IPS-NIHi11 (cell line): ENCODE results near the gene RAB3IL1.
"Not testable (repeated sequence)": the region's sequence is repeated elsewhere in the genome, so short reads cannot be mapped to it uniquely, and the experiment has no call there.

Source experiments
- DNase-seq: peaks from one replicate; pipeline ENCODE4 v3.0.0; 2012; ENCODE audit warnings: mixed read lengths, low spot score

The RAB3IL1 gene

GRCh38 chr11:61953632-61954031 is 36.3 kb upstream of the RAB3IL1 start:
- not testable (repeated sequence) for DNase-seq

DNA sequence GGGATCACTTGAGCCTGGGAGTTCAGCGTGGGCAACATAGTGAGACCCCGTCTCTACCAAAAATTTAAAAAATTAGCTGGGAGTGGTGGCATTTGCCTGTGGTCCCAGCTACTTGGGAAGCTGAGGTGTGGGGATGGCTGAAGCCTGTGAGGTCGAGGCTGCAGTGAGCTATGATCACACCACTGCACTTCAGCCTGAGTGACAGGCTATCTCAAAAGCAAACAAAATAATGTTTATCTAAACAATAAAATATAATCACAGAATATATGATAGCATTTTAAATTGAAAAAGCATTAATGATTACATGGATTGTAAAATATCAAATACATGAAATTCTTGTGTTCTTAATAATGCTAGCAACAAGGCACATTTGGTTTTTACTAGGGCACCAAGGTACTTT is 35.5 kb upstream of the RAB3IL1 start:
- DNase-seq, result no peak

DNA sequence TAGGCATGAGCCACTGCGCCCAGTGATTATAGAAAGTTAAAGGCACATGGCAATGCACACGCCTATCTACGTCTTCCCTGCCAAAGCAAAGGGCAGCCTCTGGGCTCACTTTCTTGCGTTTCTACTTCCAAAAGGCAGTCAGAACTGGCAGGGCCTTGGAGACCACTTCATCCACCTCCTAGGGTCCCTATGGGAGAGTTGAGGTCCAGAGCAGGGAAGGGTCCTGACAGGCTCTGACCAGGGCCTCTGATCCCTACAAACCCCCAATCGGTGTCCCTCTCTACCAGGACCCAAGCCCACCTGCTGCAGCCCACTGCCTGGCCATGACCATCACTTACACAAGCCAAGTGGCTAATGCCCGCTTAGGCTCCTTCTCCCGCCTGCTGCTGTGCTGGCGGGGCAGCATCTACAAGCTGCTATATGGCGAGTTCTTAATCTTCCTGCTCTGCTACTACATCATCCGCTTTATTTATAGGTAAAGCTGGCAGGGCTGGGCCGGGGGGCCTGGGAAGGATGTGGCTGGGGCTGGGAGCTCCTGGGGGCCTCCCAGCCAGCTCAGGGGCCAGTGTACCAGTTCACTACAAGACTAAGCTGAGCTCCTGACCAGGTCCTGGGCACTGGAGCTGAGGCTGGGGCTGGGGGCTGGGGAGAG is 34.2 kb upstream of the RAB3IL1 start:
- DNase-seq, result no peak

DNA sequence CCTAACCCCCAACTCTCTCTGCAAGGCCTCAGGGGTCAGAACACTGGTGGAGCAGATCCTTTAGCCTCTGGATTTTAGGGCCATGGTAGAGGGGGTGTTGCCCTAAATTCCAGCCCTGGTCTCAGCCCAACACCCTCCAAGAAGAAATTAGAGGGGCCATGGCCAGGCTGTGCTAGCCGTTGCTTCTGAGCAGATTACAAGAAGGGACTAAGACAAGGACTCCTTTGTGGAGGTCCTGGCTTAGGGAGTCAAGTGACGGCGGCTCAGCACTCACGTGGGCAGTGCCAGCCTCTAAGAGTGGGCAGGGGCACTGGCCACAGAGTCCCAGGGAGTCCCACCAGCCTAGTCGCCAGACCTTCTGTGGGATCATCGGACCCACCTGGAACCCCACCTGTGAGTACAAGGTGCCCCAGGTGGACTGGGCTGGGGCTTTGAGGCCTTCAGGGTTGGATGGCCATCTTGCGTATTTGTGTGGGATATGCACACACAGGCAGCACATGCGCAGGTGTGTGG is 32.7 kb upstream of the RAB3IL1 start, which contains the start of gene BEST1:
TSS of gene BEST1 (plus strand) at position 317 of the 513 bp plus-strand sequence. CDS start 1,456 bp downstream, outside the sequence.
- DNase-seq, result no peak

- peak; percentile 94 for DNase-seq
Observed at GRCh38 chr11:61949169-61950034, 32.0 kb upstream of the RAB3IL1 start.

DNA sequence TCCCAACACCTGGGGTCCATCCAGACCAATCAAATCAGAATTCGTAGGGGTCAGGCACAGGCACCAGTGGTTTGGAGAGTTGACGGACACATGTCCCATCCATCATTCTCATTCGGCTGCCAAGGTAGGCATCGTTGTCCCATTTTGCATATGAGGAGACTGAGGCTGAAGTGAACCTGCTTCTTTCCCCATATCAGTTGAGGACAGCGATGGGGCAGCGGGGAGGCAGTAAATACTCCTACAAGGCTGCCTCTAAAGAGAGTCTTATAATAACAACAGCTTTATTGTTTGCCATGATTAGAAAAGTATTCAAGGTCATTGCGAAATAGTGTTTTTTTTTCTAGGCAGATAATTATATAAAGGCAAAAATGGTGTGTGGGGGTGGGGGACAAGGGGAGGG is 31.1 kb upstream of the RAB3IL1 start:
- DNase-seq, result no peak

GRCh38 chr11:61947486-61948210 is 30.3 kb upstream of the RAB3IL1 start:
- DNase-seq, result peak; percentile 93

DNA sequence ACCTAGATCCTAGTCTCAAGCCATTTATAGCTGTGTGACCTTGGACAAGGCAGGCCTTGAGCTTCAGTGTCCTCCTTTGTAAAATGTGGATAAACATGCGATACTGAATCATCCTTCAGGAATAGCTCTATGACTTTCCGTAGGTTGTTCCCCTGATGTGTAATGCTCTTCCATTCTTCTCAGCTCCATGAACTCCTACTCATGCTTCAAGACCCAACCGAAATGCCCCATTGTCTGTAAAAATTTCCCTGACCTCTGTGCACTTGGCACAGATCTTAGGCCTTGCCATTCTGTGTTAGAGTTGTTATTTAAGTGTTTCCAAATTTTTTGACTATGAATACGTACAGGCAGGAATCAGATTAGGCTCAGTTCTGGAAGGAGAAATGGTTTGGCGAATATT is 29.5 kb upstream of the RAB3IL1 start:
- no peak for DNase-seq

GRCh38 chr11:61945191-61945590 is 27.8 kb upstream of the RAB3IL1 start:
- no peak for DNase-seq

GRCh38 chr11:61940466-61940865 is 23.1 kb upstream of the RAB3IL1 start:
- DNase-seq, result no peak

DNA sequence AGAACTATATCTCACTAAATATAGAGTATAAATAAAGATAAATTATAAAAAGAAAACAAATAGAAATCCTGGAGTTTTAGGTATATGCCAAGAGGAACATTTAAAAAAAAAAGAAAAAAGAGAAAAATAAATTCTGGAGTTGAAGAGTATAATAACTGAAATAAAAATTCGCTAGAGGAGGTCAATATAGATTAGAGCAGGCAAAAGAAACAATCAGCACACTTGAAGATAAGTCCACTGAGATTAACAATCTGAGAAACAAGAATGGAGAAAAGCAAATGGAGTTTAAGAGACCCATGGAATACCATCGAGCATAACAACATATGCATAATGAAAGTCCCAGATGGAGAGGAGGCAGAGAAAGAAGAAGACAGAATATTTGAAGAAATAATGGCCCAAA is 18.5 kb upstream of the RAB3IL1 start:
- DNase-seq, result no peak

DNA sequence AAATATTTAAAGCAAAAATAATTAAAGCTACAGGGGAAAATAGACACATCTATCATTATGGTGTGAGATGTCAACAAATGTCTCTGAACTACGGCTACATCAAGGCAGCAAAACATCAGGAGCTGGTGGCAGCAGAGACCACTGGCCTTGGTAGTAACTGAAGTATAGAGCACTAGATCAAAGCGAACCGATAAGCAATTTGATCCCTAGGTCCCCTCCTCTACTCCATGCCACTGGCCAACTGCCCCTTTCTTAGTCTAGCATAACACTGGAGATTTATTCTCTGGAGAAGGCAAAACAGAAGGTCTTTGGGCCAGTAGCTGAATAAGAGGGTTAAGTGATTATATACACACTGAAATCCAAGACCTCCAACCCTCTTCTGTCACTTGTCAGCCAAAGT is 13.6 kb upstream of the RAB3IL1 start:
- DNase-seq, result no peak

DNA sequence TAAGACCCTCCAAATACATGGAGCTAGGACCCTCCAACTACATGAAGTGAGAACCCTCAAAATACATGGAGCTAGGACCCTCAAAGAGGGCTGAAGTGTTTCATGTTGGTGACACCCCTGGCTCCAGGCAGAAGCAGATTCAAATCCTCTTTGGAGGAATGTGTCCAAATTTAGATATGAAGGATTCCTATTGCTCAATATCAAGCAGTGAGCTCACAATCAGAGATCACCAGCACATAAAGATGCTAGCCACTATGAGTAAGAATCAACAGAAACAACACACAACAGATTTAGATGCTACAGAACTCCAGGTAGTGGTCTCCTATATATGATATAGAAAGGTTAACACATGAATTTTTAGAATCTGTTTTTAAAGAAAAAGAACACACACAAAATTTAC is 11.2 kb upstream of the RAB3IL1 start:
- DNase-seq, result no peak

DNA sequence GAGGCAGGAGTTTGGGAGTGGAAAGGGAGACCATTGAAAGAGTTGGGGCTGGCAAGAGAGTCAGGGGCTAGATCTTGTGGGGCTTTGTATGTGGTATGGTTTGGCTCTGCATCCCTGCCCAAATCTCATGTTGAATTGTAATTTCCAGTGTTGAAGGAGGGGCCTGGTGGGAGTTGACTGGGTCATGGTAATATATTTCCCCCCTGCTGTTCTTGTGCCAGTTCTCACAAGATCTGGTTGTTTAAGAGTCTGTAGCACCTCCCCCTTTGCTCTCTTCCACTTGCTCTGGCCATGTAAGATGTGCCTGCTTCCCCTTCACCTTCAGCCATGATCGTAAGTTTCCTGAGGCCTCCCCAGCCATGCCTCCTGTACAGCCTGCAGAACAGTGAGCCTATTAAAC is 10.1 kb upstream of the RAB3IL1 start:
- DNase-seq, result no peak

GRCh38 chr11:61926235-61926634 is 8.9 kb upstream of the RAB3IL1 start:
- no peak for DNase-seq

- no peak for DNase-seq
Observed at GRCh38 chr11:61925736-61926135, 8.4 kb upstream of the RAB3IL1 start.

DNA sequence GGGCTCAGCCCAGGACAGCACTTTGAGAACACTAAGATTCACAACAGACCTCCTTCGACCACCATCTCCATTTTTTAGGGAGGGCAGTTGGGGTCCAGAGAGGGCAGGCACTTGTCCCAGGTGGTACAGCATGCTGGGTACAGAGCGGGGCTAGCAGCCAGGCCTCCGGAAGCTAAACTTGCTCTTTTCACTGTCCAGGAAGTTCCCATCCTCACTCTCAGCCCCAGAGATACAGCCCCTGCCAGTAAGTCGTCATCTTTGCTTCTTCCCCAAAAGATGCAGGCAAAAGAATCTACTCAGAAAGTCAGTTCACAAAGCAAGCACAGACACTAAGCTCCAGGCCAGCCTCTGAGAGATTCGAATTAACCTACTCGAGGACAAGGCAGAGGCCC is 6.7 kb upstream of the RAB3IL1 start:
- no peak for DNase-seq

DNA sequence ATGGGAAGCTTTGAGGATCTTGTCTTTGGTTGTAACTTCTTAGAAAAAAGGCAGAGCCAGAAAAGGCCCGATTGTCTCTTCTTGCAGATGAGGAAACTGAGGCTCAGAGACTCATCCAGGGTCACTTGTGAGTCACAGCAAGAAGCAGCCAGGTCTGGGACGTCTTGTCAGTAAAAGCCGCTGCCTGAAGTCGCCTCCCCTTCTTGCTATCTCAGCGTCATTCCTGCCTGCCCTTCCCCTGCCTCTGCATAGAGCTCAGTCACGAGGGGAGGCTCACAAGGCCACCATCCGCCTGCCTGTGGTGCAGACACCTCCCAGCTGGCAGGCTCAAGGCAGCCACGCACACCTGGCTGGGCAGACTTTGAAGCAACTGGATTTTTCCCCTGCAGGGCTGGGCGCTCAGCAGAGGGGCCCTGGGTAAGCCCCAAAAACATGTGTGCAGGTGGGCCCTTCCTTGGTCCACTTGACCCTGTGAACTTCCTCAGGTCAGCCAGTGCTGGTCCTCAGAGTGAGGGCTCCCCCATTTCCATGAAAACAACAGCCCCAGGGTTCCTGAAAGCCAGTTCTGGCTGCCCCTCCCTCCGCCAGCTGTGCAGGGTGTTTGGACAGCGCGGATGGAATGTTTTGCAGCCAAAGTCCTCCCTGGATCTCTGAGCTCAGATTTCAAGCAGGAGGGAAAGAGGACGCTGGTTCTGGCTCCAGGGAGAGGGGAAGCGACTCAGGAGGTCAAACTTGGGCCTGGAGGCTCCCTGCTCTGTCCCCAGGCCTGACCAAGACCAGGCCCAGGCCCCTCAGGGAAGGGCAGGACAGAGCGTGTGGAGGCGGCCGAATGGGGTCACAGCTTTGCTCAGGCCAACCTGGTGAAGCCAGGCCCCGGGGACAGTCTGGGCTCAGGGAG is 6.0 kb upstream of the RAB3IL1 start:
- DNase-seq, result peak; percentile 69

DNA sequence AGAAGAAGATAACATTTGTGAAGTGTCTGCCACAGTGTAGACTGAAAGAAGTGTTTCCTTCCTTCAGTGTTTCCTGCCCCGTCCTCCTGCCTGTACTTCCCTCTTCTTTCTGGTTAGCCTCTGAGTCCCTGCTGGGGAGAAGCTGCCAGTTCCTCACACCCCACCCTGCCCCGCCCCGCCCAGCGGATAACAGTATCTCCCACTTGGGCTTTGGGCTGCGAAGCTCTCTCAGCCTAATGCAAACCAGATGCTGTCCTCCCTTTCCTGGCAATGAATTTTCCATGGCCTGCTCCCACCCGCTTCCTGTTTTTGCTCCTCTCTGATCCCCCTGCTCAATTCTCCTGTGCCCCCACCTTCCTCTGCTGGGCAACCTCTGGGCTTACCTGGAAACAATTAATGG is 5.2 kb upstream of the RAB3IL1 start:
- no peak for DNase-seq

GRCh38 chr11:61921446-61921845 is 4.1 kb upstream of the RAB3IL1 start:
- no peak for DNase-seq
